D721Med (cell line): ENCODE results near the gene FBRSL1.

Experiments used
- DNase-seq: peaks from one replicate; pipeline ENCODE4 v3.0.0; 2011; ENCODE audit warnings: low spot score; ENCODE audit not compliant: insufficient read length
- FAIRE-seq: peaks from 2 replicates; lab custom pipeline; 2011; peaks lifted over from hg19 to GRCh38; lab: Jason Lieb, UNC
- CTCF ChIP-seq: IDR thresholded peaks from 2 replicates; pipeline ENCODE4 v1.5.1; 2012; ENCODE audit warnings: mild to moderate bottlenecking, control low read depth; ENCODE audit not compliant: insufficient read depth; ENCODE audit errors: missing control alignments

The FBRSL1 gene

GRCh38 chr12:132483208-132483607, 6.7 kb upstream of the FBRSL1 start:
- no peak for TF ChIP-seq CTCF
- FAIRE-seq (no peak), DNase-seq (no peak)

GRCh38 chr12:132483612-132484011, 6.3 kb upstream of the FBRSL1 start:
- DNase-seq (no peak), FAIRE-seq (no peak)
- no peak for TF ChIP-seq CTCF

- no peak for TF ChIP-seq CTCF
- FAIRE-seq = no peak
- DNase-seq = no peak
Observed at GRCh38 chr12:132484183-132484890, 5.6 kb upstream of the FBRSL1 start.

GRCh38 chr12:132484891-132485441, 5.0 kb upstream of the FBRSL1 start:
- no peak for TF ChIP-seq CTCF
- no peak for DNase-seq
- FAIRE-seq = no peak

GRCh38 chr12:132485619-132486018, 4.3 kb upstream of the FBRSL1 start:
- DNase-seq (no peak), FAIRE-seq (no peak)
- no peak for TF ChIP-seq CTCF

GRCh38 chr12:132486168-132486567, 3.8 kb upstream of the FBRSL1 start:
- DNase-seq = no peak
- FAIRE-seq = no peak
- TF ChIP-seq CTCF = no peak

GRCh38 chr12:132486576-132486975, 3.4 kb upstream of the FBRSL1 start:
- FAIRE-seq (no peak), DNase-seq (no peak)
- no peak for TF ChIP-seq CTCF
